Measurements from ENCODE around the gene SPRR3. TPM values are rescaled to one million over a fixed set of nuclear protein-coding genes. Genes with fewer than 3 reads are reported as not detected.
A peak's percentile ranks its signal among the peaks of the same experiment; 100 is the strongest.
"Not testable (repeated sequence)": the region's sequence is repeated elsewhere in the genome, so short reads cannot be mapped to it uniquely, and the experiment has no call there.

The SPRR3 gene
- total RNA-seq, 1 donor from 2014 or later = not detected

GRCh38 chr1:152996633-152997400, 4.7 kb upstream of the SPRR3 start:
- ATAC-seq (no peak), DNase-seq (no peak)
- H3K4me1 ChIP-seq = no peaks in the 10 kb centered on the region
- no peak overlapping the region for H3K4me3 ChIP-seq
- H3K9me3 ChIP-seq = no peaks in the 10 kb centered on the region
- intact Hi-C loops (cut with DNase I) = no loop called here
- H3K27me3 ChIP-seq = no peaks in the 10 kb centered on the region
- no peaks in the 10 kb centered on the region for H3K36me3 ChIP-seq
- no peak overlapping the region for H3K27ac ChIP-seq
- TF ChIP-seq CTCF (IDR thresholded peaks at IDR 0.05) = no peak

DNA sequence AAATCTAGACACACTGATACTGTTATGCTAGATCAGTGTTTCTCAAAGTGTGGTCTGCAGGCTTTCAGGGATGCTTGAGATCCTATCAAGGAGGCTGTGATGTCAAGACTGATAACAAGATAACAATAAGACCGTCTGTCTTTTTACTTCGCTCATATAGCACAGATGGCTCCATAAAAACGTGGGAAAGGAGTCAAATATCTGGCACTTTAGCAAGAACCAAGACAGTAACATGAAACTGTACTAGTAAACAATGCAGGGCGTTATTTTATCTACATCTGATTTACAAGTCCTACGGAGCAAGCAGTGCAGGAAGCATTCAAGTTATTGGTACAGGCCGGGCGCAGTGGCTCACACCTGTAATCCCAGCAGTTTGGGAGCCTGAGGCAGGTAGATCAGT, 3.6 kb upstream of the SPRR3 start:
- H3K4me1 ChIP-seq = no peaks in the 10 kb centered on the region
- no peak for DNase-seq

GRCh38 chr1:152998476-152998875, 3.1 kb upstream of the SPRR3 start:
- Histone ChIP-seq H3K4me3 (no peak overlapping the region), H3K27me3 (no peaks in the 10 kb centered on the region), H3K36me3 (no peaks in the 10 kb centered on the region), H3K9me3 (no peaks in the 10 kb centered on the region), H3K27ac (no peak overlapping the region), H3K4me1 (no peaks in the 10 kb centered on the region)
- no peak for ATAC-seq
- DNase-seq = no peak
- no peak for TF ChIP-seq CTCF (IDR thresholded peaks at IDR 0.05)
- intact Hi-C loops (cut with DNase I) = no loop called here

More for the DNA sequence above, 3.6 kb upstream of the SPRR3 start:
- Histone ChIP-seq H3K9me3 (no peaks in the 10 kb centered on the region), H3K27me3 (no peaks in the 10 kb centered on the region), H3K27ac (no peak overlapping the region), H3K36me3 (no peaks in the 10 kb centered on the region), H3K4me3 (no peak overlapping the region)
- TF ChIP-seq CTCF (IDR thresholded peaks at IDR 0.05) = no peak
- intact Hi-C loops (cut with DNase I) = no loop called here
- no peak for ATAC-seq

DNA sequence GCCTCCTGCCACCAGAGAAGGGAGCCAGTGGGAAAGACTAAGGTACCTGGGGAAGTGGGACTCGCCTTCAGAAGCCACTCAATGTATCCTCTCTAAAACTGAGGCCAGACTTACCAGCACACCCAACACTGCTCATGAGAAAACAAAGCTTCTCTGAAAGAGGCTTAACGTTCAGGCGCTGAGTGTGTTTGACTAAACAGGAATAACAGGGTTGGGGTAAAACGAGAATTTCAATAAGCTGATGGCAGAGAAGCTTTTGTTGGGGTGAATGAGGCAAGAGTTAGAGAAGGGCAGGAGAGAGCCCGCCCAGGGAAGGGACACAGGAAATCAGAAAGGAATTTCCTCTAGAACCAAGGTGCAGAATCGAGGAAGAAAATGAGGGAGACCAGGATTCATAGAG, 1.7 kb upstream of the SPRR3 start:
- no peak overlapping the region for H3K27ac ChIP-seq
- no peaks in the 10 kb centered on the region for H3K27me3 ChIP-seq
- no peaks in the 10 kb centered on the region for H3K4me1 ChIP-seq
- H3K4me3 ChIP-seq = no peak overlapping the region
- intact Hi-C loops (cut with DNase I) = no loop called here
- no peaks in the 10 kb centered on the region for H3K9me3 ChIP-seq
- ATAC-seq (no peak), DNase-seq (no peak)
- no peaks in the 10 kb centered on the region for H3K36me3 ChIP-seq
- no peak for TF ChIP-seq CTCF (IDR thresholded peaks at IDR 0.05)

- H3K4me3 ChIP-seq = no peak overlapping the region
- peak; percentile 15 for ATAC-seq
- H3K36me3 ChIP-seq = no peaks in the 10 kb centered on the region
- no peaks in the 10 kb centered on the region for H3K9me3 ChIP-seq
- no peak overlapping the region for H3K27ac ChIP-seq
- intact Hi-C loops (cut with DNase I) = no loop called here
- no peaks in the 10 kb centered on the region for H3K27me3 ChIP-seq
- no peak for DNase-seq
- no peaks in the 10 kb centered on the region for H3K4me1 ChIP-seq
- TF ChIP-seq CTCF (IDR thresholded peaks at IDR 0.05) = no peak
Observed at GRCh38 chr1:153000294-153000693, 1.3 kb upstream of the SPRR3 start.

DNA sequence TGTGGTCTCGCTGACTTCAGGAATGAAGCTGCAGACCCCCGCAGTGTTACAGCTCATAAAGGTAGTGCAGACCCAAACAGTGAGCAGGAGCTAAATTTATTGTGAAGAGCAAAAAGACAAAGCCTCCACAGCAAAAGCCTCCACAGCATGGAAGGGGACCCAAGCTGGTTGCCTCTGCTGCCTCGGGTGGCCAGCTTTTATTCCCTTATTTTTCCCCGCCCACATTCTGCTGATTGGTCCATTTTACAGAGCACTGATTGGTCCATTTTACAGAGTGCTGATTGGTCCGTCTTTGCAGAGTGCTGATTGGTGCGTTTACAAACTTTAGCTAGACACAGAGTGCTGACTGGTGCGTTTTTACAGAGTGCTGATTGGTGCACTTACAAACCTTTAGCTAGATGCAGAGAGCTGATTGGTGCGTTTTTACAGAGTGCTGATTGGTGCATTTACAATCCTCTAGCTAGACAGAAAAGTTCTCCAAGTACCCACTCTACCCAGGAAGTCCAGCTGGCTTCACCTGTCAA, 9.7 kb downstream of the SPRR3 start:
- ATAC-seq; H3K4me3 ChIP-seq; H3K27ac ChIP-seq; intact Hi-C loops (cut with DNase I); H3K4me1 ChIP-seq; H3K9me3 ChIP-seq; DNase-seq; H3K36me3 ChIP-seq; H3K27me3 ChIP-seq: not testable (repeated sequence)

DNA sequence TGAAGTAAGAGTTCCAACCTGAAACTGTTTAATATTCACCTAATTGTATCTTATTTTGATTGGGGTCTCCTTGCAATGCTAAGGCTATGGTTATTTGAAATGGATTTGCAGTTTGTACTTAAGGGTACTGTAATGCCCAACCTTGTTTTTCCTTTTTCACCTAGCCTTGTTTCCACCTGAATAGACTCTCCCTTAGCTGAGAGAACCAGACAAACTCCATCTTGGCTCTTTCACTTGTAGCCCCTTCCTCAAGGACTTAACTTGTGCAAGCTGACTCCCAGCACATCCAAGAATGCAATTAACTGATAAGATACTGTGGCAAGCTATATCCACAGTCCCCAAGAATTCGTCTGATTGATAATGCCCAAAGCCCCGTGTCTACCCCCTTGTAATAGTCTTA, 20.3 kb downstream of the SPRR3 start:
- H3K27me3 ChIP-seq; DNase-seq; ATAC-seq; H3K27ac ChIP-seq; H3K4me3 ChIP-seq; intact Hi-C loops (cut with DNase I); H3K4me1 ChIP-seq; H3K9me3 ChIP-seq; H3K36me3 ChIP-seq: not testable (repeated sequence)

GRCh38 chr1:153022340-153022739, 20.8 kb downstream of the SPRR3 start:
- H3K27ac ChIP-seq; DNase-seq; H3K4me1 ChIP-seq; H3K36me3 ChIP-seq; H3K27me3 ChIP-seq; ATAC-seq; intact Hi-C loops (cut with DNase I); H3K9me3 ChIP-seq; H3K4me3 ChIP-seq: not testable (repeated sequence)

All from upper lobe of right lung (tissue), 1 donor.